ENCODE data around the gene PDE7B.

Gene PDE7B

GRCh38 chr6:135811644-135812526, 39.6 kb upstream of the PDE7B start:
- Histone ChIP-seq H3K27me3 (ENCODE audit: insufficient read depth, low read depth) (no peaks in the 10 kb centered on the region), H3K4me2 (no peak overlapping the region), H3K4me1 (ENCODE audit: low read depth, poor library complexity, severe bottlenecking) (no peaks in the 10 kb centered on the region), H3K36me3 (ENCODE audit: insufficient read depth) (no peaks in the 10 kb centered on the region), H4K20me1 (ENCODE audit: insufficient read depth) (no peaks in the 10 kb centered on the region), H2AFZ (ENCODE audit: low read depth) (no peak overlapping the region), H3K27ac (no peak overlapping the region), H3K4me3 (IDR thresholded peaks at IDR 0.05; ENCODE audit: insufficient read depth, low read depth, low read length) (no peak overlapping the region), H3K79me2 (ENCODE audit: insufficient read depth, low read depth) (no peaks in the 10 kb centered on the region), H3K9ac (no peak overlapping the region)
- no peak for TF ChIP-seq CTCF (conservative IDR thresholded peaks at IDR 0.05; ENCODE audit: low read depth, low read length)

- H3K4me3 ChIP-seq (IDR thresholded peaks at IDR 0.05; ENCODE audit: insufficient read depth, low read depth, low read length) = no peak overlapping the region
- H3K27ac ChIP-seq = no peak overlapping the region
- no peaks in the 10 kb centered on the region for H4K20me1 ChIP-seq (ENCODE audit: insufficient read depth)
- no peaks in the 10 kb centered on the region for H3K27me3 ChIP-seq (ENCODE audit: insufficient read depth, low read depth)
- TF ChIP-seq CTCF (conservative IDR thresholded peaks at IDR 0.05; ENCODE audit: low read depth, low read length) = no peak
- H3K79me2 ChIP-seq (ENCODE audit: insufficient read depth, low read depth) = no peaks in the 10 kb centered on the region
- no peak overlapping the region for H3K4me2 ChIP-seq
- no peak overlapping the region for H2AFZ ChIP-seq (ENCODE audit: low read depth)
- no peaks in the 10 kb centered on the region for H3K36me3 ChIP-seq (ENCODE audit: insufficient read depth)
- H3K9ac ChIP-seq = no peak overlapping the region
- no peaks in the 10 kb centered on the region for H3K4me1 ChIP-seq (ENCODE audit: low read depth, poor library complexity, severe bottlenecking)
Observed at GRCh38 chr6:135813401-135813800, 38.1 kb upstream of the PDE7B start.

- H3K4me3 ChIP-seq (IDR thresholded peaks at IDR 0.05; ENCODE audit: insufficient read depth, low read depth, low read length) = no peak overlapping the region
- no peak overlapping the region for H3K4me2 ChIP-seq
- no peak for TF ChIP-seq CTCF (conservative IDR thresholded peaks at IDR 0.05; ENCODE audit: low read depth, low read length)
- no peaks in the 10 kb centered on the region for H3K79me2 ChIP-seq (ENCODE audit: insufficient read depth, low read depth)
- H3K4me1 ChIP-seq (ENCODE audit: low read depth, poor library complexity, severe bottlenecking) = no peaks in the 10 kb centered on the region
- H3K27ac ChIP-seq = no peak overlapping the region
- no peaks in the 10 kb centered on the region for H3K36me3 ChIP-seq (ENCODE audit: insufficient read depth)
- no peak overlapping the region for H2AFZ ChIP-seq (ENCODE audit: low read depth)
- H3K27me3 ChIP-seq (ENCODE audit: insufficient read depth, low read depth) = no peaks in the 10 kb centered on the region
- H3K9ac ChIP-seq = no peak overlapping the region
- H4K20me1 ChIP-seq (ENCODE audit: insufficient read depth) = no peaks in the 10 kb centered on the region
Observed at GRCh38 chr6:135814043-135814442, 37.5 kb upstream of the PDE7B start.

- Histone ChIP-seq H3K36me3 (ENCODE audit: insufficient read depth) (no peaks in the 10 kb centered on the region), H3K4me3 (IDR thresholded peaks at IDR 0.05; ENCODE audit: insufficient read depth, low read depth, low read length) (no peak overlapping the region), H3K79me2 (ENCODE audit: insufficient read depth, low read depth) (no peaks in the 10 kb centered on the region), H3K9ac (no peak overlapping the region), H3K4me1 (ENCODE audit: low read depth, poor library complexity, severe bottlenecking) (no peaks in the 10 kb centered on the region), H3K4me2 (no peak overlapping the region), H3K27ac (no peak overlapping the region), H2AFZ (ENCODE audit: low read depth) (no peak overlapping the region), H3K27me3 (ENCODE audit: insufficient read depth, low read depth) (no peaks in the 10 kb centered on the region), H4K20me1 (ENCODE audit: insufficient read depth) (no peaks in the 10 kb centered on the region)
- no peak for TF ChIP-seq CTCF (conservative IDR thresholded peaks at IDR 0.05; ENCODE audit: low read depth, low read length)
Observed at GRCh38 chr6:135815216-135815615, 36.3 kb upstream of the PDE7B start.
